GM18499 (cell line): ENCODE results near the gene PI4KA.
"Not testable (repeated sequence)": the region's sequence is repeated elsewhere in the genome, so short reads cannot be mapped to it uniquely, and the experiment has no call there.

Experiments
- ATAC-seq: cut with Tn5 transposase; IDR thresholded peaks from one replicate; pipeline ENCODE4 v1.9.1; 2021; ENCODE audit warnings: moderate number of reproducible peaks; ENCODE audit not compliant: insufficient read depth, unreplicated experiment

PI4KA gene

DNA sequence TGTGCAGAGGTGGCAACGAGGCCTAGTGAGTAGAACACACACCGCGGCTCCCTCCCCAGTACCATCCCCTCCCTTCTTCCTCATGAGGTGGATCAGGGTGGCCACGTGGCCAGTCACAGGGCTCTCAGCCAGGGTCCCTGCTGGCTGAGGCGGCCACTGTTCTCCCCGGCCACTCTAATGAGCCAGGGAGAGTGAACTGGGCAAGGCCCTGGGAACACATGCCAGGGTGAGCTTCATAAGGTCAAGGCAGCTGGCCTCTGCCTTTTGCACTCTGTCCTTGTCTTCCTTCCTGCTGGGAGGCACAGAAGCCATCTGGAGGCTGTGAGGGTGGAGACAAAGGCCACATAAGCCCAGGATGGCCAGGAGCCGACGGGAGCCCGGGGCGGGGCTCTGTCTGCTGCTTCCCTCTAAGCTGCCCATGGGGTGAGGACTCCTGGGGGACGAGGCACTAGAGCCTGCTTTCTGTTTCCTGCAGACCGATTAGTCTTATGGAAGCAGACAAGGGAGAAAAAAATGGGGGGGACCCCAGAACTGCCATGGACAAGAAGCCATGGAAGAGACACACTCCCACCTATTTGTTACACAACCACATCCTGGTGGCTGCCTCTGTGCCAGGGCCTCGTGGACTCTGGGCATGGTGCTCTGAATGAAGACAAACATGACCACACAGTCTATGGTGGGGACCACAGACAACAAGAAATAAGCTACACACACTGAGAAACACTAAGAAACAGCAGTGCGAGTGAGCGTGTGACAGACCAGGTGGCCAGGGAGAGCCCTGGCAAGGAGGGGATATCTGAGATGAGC is 123.1 kb downstream of the PI4KA start:
- ATAC-seq, result not testable (repeated sequence)

DNA sequence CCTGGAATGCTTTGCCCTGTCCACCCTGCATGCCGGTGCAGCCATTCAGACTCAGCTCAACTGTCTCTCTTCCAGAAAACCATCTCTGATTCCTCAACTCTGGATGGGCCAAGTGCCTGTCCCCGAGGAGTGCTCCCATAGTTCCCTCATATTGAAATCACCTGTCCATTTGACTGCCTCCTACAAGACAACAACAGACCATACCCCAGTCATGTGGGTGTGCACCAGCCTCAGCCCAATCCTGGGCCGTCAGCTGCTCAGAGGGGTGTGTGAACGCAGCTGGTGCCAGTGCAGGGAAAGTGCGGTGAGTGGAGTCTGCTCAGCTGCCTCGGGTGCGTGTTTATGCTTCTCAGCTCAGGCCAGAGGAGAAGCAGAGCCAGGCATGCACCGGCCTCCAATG is 126.2 kb downstream of the PI4KA start:
- not testable (repeated sequence) for ATAC-seq

DNA sequence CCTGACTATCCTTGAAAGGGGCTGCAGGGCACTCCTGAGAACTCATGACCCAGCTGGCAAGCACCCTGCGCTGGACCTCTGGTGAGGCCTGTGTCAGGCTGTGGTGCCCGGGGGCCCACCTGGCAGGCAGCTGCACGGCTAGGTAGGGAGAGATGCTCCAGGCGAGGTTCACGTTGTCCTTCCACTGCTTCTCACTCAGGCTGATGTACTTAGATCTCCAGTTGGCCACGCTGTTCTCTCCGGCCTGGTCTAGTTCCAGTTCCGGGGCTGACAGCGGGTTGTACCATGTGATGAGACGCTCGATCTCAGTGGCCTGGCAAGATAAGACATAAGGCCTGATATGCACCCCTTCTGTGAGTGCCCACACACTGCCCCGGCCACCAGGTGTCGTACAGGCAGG is 129.4 kb downstream of the PI4KA start:
- no peak for ATAC-seq

GRCh38 chr22:20728523-20729190 is 130.0 kb downstream of the PI4KA start:
- ATAC-seq, result no peak

- ATAC-seq, result no peak
Observed at GRCh38 chr22:20727118-20728015, 131.2 kb downstream of the PI4KA start.

DNA sequence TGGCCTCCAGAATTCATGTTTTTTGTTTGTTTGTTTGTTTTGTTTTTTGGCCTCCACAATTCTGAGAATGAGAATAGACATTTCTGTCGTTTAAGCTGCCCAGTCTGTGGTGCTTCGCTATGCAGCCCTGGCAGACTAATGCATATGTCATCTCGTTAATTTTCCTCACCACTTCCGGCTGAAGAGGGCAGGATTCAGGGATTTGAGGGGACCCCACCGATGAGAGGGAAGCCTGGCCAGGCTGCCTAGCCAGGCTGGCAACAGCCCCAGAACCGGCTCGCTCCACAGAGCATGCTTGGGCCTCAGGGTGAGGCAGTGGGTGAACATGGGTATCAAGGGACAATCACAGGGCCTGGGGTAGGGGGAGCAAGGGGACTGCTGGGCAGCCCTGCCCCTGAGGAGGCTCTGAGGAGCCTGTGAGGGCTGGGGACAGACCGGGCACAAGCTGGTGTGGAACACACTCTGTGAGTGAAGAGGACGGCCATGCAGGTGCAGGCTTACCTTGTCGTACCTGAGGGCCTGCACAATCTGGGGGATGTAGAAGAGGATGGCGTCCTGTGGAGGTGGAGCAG is 132.5 kb downstream of the PI4KA start:
- no peak for ATAC-seq

DNA sequence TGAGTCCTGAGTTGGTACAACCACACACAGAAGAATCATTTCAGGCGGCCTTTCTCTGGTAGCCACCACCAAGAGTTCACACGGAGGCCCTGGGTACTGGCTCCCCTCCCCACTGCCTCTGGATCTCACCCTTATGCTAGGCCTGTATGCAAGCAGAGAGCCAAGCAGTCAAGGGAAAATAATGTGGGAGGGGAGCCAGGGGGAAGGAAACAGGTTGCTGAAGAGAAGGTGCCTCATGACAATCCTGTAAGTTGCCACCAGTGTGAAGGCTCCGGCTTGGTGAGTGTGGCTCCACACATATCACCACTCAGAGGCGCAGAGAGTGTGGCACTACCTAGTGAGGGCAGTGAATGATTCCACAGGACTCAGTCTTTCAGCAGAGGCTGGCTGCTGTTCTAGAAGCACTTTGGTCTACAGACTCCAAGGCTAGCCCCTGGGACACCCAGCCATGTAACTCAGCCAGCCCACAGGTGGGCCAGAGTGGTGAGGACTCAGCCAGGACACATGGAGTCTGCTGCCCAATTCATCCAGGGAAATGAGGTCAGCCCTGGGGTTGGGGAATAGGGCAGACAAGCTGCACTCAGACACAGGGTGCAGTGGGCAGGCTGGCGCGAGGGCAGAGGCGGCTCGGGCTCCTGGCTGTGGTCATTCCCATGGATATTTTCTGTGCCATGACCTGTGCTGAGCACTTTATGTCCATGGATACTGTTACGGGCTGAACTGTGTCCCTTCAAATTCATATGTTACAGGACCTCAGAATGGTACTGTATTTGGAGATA is 133.7 kb downstream of the PI4KA start:
- ATAC-seq, result no peak

DNA sequence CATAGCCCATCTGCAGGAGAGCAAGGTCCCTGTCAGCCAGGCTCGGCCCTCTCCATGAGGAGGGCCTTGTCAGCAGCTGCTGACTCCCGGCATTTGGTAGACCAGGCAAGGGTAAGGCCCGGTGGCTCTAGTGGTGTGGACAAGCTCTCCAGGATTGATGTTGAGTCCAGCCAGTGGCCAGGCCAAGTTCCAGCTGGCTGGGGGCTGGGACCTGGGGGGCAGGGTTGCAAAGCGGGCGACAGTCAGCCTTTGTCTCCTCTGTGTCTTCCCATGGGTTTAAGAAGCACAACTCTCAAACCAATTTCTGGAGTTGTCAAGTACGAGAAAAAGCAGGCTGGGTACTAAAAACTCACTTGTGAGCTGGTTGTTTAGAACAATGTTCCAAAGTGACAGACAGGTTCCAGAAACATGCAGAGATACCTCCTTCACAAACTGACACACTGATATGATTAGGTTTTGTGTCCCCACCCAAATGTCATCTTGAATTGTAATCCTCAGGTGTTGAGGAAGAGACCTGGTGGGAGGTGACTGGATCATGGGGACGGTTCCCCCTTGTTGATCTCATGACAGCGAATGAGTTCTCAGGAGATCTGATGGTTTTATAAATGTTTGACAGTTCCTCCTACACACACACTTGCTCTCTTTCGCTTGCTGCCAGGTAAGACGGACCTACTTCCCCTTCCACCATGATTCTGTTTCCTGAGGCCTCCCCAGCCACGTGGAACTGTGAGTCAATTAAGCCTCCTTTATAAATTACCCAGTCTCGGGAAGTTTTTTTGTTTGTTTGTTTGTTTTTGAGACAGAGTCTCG is 137.0 kb downstream of the PI4KA start:
- no peak for ATAC-seq

DNA sequence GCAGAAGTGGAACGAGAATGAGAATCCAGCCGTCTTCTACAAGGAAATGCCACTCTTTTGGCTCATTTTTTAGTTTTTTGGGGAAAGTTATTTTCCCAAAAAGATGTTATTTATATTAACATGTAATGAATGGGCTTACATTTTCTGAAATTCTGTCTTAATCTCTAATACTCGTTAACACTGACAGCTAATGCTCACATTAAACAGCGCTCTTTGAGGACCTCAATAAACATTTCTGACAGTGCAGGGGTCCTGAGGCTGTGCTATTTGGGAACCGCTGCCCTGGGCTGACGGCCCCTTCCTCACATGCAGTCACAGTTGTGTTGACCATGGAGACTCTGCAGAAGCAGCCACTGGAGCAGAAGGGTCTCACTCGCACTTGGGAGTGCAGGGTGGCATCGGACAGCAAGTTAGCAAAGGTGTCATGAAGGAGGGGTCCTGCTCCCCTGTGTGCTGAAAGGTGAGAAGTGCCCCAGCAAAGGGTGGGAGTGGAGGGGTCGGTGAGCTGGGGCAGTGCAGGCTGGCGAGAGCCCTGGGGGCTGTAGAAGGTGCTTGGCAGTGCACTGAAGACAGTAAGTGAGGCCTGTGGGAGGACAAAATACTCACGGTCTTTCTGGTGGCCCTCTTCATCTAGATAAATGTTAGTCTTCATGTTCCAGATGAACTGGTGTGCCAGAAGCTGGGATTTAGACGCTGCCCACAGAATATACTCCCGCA is 137.8 kb downstream of the PI4KA start:
- ATAC-seq, result no peak

- not testable (repeated sequence) for ATAC-seq
Observed at GRCh38 chr22:20718727-20719126, 139.9 kb downstream of the PI4KA start.

DNA sequence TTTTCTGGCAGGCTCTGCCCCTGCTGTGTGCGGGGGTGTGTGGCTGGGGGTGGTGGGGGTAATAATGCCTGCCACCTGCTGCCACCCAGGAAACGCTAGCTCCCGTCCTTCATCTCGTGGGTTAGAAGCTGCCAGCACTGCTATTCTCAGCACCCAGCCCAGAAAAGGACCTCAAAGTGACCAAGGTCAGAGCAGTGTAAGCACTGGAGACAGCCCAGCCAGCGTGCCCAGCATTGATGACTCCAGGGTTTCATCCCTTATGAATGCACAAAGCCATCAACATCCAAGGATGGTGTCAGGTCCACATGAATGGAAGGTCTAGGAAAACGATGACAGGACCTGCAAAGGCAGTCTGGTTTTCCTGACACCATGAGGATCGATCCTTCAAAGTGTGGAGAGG is 140.6 kb downstream of the PI4KA start:
- not testable (repeated sequence) for ATAC-seq

DNA sequence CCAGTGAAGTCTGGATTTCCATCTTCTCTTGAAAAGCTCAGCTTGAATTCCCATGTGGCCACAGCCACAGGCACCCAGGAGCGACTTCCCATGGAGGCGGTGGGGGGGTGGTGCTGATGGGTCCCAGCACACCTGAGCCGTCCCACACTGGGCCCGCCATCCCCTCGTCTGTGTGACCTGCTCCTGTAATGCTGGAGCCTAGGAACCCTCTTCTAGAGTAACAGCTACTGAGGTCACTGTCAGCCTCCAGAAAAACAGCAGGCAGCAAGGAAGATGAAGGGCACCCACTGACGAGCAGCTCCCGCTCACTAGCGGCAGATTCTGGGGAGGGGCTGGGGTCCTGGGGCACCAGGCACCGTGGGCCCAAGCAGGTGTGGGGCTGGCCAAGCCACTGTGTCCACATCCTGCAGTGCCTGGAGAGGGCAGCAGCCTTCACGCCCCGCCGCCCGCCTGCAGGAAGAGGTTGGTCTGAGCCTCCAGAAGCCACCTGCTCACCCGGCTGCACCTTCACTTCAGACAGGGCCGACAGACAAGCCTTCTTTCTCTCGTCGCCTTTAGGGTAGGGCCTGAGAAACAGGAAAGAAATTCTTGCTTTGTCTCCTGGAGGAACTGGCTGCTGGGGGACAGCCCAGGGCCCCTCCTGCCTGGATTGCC is 141.3 kb downstream of the PI4KA start:
- not testable (repeated sequence) for ATAC-seq

DNA sequence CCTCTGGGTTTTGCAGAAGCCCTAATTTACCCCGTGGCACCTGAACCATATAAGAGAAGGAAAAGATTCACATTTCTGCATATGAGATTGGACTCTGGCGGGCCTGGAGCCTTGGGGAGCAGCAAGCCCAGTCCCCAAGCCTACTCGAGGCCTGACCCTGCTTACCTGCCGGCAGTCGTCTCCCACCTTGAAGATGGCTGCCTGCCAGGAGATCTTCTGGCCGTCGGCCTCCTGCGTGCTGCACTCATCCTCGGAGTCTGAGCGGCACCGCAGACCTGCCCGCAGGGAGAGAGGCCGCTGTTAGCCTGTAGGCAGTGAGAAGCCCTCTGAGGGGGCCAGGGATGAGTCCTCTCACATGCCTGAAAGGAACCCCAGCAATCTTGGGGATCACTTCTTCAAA is 145.5 kb downstream of the PI4KA start:
- not testable (repeated sequence) for ATAC-seq

GRCh38 chr22:20709966-20710365 is 148.6 kb downstream of the PI4KA start:
- not testable (repeated sequence) for ATAC-seq

DNA sequence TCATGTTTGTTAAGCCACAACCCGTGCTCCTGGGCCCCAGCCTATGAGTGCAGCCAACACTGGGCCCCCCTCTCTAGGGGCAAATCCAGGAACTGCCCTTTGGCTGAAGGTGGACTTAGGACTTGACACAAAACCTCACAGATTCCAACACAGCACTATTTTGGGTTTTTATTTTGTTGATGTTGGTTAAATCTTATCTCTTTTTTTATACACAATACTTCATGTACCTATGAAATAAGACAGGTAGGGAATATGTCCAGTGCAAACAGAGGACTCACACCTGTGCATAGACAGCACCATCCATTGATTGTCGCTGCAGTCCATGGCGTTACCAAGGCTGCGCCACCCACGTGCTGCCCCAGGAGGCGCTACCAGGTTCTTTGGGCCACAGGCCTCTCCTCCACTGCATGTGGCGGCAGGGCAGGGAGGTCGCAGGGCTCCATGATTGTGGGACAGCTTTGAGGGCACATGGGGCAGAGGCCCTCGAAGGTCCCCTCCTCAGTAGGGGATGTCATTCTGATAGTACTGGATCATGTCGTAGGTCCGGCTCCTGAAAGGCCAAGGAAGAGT is 151.0 kb downstream of the PI4KA start:
- not testable (repeated sequence) for ATAC-seq

GRCh38 chr22:20703816-20704609 is 154.6 kb downstream of the PI4KA start:
- ATAC-seq, result not testable (repeated sequence)

- ATAC-seq, result not testable (repeated sequence)
Observed at GRCh38 chr22:20703414-20703806, 155.2 kb downstream of the PI4KA start.
